Activated CD4-positive, alpha-beta T cell treated with anti-CD3 and anti-CD28 coated beads, Interleukin-2, amount 50 U/mL, for 16 hours (primary cell): ENCODE results near the gene CELA3B.
A peak's percentile ranks its signal among the peaks of the same experiment; 100 is the strongest.
"Not testable (repeated sequence)": the region's sequence is repeated elsewhere in the genome, so short reads cannot be mapped to it uniquely, and the experiment has no call there.

Experiments used
- DNase-seq: peaks from one replicate; pipeline ENCODE4 v3.0.0-alpha.2; 2020

The CELA3B gene

DNA sequence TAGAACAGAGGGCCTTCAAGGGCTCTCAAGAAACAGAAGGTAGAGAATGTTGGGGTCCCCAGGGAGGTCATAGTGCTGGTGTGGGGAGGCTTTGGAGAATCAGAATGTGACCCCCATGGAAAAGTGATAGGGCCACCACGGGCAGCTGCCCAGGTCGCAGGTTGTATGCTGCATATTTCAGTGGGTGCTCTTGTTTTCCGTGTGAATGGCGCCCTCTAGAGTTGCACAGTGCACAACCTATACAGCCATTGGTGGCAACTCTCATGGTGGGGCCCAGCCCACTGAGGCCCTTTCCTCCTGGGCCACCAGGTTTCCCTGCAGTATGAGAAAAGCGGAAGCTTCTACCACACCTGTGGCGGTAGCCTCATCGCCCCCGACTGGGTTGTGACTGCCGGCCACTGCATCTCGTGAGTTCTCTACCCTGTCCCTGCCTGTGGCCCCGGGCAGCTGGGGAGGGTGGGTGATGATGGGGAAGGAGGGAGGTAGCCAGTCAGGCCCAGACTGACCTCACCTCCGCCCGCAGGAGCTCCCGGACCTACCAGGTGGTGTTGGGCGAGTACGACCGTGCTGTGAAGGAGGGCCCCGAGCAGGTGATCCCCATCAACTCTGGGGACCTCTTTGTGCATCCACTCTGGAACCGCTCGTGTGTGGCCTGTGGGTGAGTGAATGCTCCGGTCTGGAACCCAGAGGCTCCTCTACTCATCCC lies 3.8 kb downstream of the CELA3B start:
- DNase-seq = not testable (repeated sequence)

DNA sequence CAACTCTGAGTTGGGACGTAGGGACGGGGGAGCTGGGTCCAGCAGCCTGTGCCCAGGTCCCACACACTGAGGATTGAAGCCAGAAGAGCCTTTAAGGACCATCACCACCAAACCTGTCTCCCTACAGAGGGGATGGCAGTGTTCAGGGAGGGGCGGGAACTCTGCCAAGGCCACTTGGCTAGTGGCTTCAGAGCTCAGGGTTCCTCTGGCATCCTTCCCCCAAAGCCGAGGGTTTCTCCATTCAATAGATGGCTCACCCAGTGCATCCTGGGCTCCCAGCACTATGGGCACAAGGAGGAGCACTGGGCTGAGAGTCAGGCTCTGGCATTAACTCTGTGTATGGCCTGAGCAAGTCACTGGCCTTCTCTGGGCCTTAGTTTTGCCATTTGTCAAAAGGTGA lies 4.4 kb downstream of the CELA3B start:
- DNase-seq = not testable (repeated sequence)

DNA sequence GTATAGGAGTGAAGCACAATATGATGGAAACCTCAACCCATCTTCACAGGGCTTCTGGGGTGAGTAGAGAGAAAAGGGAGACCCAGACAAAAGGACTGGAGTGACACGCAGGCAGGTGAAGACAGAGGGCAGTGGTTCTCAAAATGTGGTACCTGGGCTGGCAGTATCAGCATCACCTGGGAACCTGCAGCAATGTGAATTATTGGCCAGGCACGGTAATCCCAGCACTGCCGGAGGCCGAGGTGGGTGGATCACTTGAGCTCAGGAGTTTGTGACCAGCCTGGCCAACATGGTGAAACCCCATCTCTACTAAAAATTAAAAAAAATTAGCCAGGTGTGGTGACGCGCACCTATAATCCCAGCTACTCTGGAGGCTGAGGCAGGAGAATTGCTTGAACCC lies 5.3 kb downstream of the CELA3B start:
- DNase-seq = not testable (repeated sequence)

GRCh38 chr1:21983539-21983938 lies 6.7 kb downstream of the CELA3B start:
- DNase-seq = not testable (repeated sequence)

DNA sequence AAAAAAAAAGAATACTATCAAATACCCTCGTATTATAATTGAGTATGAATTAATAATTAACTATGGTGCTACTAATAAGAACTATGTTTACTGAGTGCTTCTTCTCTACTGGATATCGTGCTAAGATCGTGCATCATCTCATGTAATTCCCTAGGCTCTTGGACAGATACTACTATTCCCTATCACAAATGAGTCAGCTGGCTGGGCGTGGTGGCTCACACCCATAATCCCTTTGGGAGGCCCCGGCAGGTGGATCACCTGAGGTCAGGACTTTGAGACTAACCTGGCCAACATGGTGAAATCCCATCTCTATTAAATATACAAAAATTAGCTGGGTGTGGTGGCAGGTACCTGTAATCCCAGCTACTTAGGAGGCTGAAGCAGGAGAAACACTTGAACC lies 9.1 kb downstream of the CELA3B start:
- not testable (repeated sequence) for DNase-seq

GRCh38 chr1:21986386-21986785 lies 9.6 kb downstream of the CELA3B start:
- DNase-seq = not testable (repeated sequence)

GRCh38 chr1:21989672-21990393 lies 13.0 kb downstream of the CELA3B start:
- not testable (repeated sequence) for DNase-seq

DNA sequence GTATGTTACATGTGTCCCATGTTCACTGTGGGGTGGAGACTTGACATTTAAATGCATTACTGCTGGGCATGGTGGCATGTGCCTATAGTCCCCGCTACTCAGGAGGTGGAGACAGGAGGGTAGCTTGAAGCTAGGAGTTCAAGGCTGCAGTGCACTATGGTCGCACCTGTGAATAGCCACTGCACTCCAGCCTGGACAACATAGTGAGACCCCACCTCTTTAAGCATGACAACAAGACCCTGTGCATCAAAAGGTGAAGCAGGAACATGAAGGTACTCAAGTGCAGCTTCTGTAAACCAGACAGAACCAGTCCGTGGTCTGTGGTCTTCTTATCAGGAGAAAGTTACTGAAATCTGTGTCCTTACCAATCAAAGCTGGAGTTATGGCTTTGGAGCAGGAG lies 15.4 kb downstream of the CELA3B start:
- not testable (repeated sequence) for DNase-seq

DNA sequence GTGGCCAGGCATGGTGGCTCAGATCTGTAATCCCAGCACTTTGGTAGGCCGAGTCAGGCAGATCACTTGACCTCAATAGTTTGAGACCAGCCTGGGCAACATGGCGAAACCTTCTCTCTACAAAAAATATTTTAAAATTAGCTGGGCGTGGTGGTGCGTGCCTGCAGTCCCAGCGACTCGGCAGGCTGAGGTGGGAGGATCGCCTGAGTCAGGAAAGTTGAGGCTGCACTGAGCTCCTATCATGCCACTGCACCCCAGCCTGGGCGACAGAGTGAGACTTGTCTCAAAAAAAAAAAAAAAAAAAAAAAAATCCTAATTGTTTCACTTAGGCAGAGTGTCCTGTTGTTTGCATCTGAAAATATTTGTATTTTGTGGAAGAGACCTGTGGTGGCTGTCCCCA lies 17.9 kb downstream of the CELA3B start:
- DNase-seq = not testable (repeated sequence)

DNA sequence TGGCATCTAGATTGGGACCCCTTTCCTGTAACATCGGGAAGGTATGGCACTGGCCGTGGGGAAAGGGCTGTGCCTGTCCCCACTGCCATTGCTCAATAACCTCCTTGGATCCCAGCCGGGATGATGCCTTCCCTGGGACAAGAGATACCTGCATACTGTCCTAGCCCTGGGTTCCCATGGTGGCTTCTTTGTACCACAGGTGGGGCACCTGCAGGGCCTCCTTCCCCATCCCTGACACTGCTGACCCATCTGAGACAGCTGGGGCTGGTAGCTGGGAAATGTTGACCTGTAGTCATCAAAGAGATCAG lies 19.8 kb downstream of the CELA3B start:
- DNase-seq = not testable (repeated sequence)

DNA sequence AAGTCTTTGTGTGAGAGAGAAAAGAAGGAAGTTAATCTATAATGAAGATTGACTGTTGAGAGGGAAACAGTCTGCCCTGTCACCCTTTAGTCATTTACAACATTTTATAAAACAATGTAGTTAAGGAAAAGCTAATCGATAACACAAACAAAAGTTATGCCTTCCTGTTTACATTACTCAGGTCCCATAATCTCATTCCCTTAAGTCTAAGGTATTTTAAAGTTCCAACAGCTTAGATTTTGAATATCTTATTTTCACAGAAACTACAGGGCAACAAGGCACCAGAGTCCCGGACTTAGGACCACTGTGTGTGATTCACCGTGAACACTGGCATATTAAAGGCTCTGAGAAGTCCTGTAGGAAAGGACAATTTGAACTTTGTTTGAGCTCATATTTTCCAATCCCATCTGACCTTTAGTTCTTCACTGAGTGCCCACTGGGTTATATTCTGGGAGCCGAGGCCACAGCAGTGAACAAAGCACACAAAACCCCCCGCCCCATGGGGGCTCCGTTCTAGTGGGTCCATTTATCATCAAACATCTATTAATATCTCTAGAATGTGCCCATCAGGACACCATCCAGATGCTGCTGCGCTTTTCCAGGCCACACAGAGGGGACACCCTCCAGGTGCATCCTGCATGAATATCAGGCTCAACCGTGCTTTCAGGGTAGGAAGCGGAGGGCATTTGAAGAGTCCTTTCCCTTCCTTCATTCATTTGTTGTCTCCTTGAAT lies 21.2 kb downstream of the CELA3B start:
- not testable (repeated sequence) for DNase-seq

- not testable (repeated sequence) for DNase-seq
Observed at GRCh38 chr1:21998624-21999294, 21.9 kb downstream of the CELA3B start.

GRCh38 chr1:21999645-22000044 lies 22.8 kb downstream of the CELA3B start:
- not testable (repeated sequence) for DNase-seq

DNA sequence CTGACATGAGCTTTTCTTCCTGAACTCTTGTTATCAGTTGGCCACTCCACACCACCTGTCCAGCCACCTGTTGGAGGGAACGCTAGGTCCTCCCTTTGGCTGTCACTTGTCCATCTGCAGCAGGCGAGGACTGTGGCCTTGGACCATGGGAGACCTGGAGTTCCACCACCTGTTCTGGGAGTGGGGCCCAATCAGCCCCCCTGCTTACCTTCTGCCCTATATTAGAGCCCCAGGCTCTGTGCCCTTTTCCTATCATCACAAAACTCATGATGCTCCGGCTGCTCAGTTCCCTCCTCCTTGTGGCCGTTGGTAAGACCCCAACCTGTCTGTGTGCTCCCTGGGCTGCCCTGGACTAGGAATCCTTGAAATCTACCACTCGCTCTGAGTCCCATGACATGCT lies 24.6 kb downstream of the CELA3B start, which contains the start of gene CELA3A:
CELA3A (plus strand) TSS at position 249 of the 400 bp plus-strand sequence; CDS start at position 267, 18 bp downstream.
- DNase-seq = no peak

DNA sequence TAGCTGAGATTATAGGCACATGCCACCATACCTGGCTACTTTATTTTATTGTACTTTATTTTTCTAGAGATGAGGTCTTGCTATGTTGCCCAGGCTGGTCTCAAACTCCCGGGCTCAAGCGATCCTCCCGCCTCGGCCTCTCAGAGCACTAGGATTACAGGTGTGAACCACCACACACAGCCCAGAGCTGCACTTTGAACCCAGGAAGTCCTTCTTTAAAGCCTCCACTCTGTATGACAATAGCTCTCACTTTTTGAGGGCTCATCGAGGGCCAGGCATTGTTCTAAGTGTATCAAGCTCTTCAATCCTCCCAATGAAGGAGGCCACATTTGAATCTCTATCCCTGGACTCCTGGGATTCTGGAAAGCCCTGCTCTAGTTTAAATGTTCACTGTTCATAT lies 25.6 kb downstream of the CELA3B start:
- not testable (repeated sequence) for DNase-seq

- DNase-seq = not testable (repeated sequence)
Observed at GRCh38 chr1:22002875-22003274, 26.1 kb downstream of the CELA3B start.

DNA sequence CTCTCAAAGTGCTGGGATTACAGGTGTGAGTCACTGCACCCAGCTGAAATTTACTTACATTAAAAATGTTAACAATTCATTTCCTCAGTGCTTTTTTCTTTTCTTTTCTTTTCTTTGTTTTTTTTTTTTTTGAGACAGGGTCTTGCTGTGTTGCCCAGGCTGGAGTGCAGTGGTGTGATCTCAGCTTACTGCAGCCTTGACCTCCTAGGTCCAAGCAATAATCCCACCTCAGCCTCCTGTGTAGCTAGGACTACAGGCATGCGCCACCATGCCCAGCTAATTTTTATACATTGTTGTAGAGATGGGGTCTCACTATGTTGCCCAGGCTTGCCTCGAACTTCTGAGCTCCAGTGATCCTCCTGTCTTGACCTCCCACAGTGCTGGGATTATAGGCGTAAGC lies 27.1 kb downstream of the CELA3B start:
- not testable (repeated sequence) for DNase-seq

GRCh38 chr1:22005261-22006149 lies 28.7 kb downstream of the CELA3B start:
- DNase-seq = peak; percentile 44

GRCh38 chr1:22006736-22007135 lies 29.9 kb downstream of the CELA3B start:
- DNase-seq = not testable (repeated sequence)

DNA sequence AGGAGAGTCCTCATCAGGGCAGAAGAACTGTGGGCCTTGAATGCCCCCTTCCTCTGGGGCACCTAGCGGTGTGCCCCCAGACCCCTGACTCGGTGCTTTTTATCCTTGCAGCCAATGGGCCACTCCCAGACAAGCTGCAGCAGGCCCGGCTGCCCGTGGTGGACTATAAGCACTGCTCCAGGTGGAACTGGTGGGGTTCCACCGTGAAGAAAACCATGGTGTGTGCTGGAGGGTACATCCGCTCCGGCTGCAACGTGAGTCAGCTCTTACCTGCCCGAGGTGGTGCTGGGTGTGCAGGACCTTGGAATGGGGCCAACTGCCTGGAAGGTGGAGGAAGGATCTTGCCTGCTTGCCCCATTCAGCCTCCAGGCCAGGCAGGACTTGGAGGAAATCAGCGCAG lies 30.4 kb downstream of the CELA3B start:
- not testable (repeated sequence) for DNase-seq

DNA sequence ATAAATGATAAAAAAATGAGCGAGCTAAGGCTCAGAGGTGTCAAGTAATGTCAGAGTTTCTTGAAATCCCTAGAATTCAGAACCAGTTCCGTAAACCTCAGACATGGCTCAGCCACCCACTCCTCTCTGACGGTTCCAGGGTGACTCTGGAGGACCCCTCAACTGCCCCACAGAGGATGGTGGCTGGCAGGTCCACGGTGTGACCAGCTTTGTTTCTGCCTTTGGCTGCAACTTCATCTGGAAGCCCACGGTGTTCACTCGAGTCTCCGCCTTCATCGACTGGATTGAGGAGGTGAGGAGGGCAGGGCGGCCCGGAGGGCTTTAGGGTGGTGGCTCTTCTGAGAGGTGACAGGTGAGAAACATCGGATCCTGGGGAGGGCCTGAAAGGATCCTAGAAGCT lies 32.7 kb downstream of the CELA3B start:
- not testable (repeated sequence) for DNase-seq

- DNase-seq = not testable (repeated sequence)
Observed at GRCh38 chr1:22012752-22013151, 35.9 kb downstream of the CELA3B start.
